H54 (cell line): ENCODE data around the gene GIN1.

Source experiments
- DNase-seq: peaks from one replicate; pipeline ENCODE4 v3.0.0; 2011; ENCODE audit warnings: low spot score, mixed read lengths; ENCODE audit not compliant: insufficient read length
- FAIRE-seq: peaks from 3 replicates; lab custom pipeline; 2011; peaks lifted over from hg19 to GRCh38; lab: Jason Lieb, UNC
- POLR2A ChIP-seq: IDR thresholded peaks from 2 replicates; pipeline ENCODE4 v1.6.1; 2011; ENCODE audit warnings: low read depth, mild to moderate bottlenecking, low read length

Gene GIN1

DNA sequence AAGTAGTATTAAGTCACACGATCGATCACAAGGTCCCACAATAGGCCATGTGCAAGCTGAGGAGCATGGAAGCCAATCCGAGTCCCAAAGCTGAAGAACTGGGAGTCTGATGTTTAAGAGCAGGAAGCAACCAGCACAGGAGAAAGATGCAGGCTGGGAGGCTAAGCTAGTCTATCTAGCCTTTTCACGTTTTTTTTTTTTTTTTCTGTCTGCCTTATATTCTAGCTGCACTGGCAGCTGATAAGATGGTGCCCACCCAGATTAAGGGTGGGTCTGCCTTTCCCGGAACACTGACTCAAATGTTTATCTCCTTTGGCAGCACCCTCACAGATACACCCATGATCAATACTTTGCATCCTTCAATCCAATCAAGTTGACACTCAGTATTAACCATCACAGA is 6.6 kb upstream of the GIN1 start:
- FAIRE-seq = no peak
- no peak for TF ChIP-seq POLR2A
- no peak for DNase-seq

DNA sequence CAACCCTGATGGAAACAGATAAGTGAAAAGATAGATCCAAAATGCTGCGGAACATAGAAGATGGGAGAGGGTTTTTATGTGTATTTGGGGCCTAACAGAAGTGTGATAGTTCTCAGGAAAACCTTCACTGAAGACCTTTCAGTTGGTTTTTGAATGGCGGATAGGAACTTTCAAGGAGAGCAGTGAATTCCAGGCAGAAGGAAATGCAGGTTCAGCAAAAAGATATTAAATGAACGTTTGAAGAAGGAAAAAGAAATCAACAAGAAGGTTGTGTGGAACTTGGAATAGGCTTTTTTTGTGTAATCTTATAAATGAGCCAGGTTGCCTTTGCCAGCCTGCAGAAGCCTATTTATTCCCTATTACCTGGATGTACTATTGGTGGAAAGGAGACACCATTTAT is 2.3 kb upstream of the GIN1 start:
- TF ChIP-seq POLR2A = no peak
- no peak for FAIRE-seq
- DNase-seq = no peak

DNA sequence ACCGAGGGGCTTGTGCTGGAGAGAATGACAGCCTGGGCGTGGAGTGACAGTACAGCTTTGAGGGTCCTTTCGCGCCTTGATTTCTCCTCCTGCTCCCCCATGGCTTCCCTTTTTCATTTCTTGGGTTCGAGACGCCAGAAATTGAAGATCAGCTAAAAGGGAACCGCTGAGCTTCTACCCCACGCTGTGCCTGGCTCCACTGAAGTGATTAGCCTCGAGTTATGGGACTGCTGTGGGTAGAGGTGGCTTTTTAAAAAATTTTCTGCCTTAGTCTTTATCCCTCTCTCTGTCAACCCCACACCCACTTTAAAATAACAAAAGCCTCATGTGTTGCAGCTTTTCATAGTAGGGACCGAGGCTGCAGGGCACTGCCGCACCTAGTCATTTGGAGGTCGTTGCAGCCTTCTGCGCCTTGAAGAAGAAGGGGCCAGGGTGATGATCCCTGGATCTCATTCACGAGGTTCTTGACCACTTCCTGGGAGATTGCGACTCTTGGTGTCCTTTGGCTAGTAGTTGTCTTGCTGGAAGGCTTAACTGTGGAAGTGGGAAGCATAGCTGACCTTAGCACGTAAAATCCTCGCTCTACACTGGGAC is 766 bp upstream of the GIN1 start:
- FAIRE-seq (no peak), DNase-seq (no peak)
- no peak for TF ChIP-seq POLR2A

DNA sequence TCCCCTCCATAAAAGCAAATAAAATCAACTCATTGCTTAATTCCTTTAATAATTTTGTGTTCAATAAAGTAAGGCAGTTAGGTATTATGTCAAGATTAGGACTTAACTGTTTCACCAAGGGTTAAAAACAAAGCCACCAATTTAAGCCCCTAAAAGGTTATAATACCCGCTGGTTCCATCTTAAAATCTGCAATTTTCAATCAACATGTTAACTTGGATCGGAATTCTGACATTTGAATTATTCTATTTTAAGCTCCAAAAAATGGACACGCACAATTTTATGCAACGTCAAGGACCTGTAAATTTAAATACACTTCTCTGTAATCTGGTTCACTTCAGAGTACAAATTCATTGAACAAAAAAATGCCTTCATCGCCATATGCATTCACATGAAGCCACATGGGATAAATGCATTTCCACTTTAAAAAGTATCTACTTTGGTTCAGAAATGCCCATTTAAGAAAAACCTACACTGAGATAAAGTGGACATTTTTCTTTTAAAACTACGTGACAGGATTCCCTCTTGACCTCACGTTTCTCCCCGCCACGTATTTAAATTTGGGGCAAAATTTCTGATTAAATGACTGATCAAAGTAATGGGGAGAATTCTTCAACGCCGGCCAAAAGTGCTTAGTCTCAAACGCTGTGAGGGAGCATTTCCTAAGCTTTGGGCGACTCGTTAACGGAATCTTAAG is 721 bp downstream of the GIN1 start:
- no peak for DNase-seq
- FAIRE-seq = peak; percentile 65
- TF ChIP-seq POLR2A = no peak

DNA sequence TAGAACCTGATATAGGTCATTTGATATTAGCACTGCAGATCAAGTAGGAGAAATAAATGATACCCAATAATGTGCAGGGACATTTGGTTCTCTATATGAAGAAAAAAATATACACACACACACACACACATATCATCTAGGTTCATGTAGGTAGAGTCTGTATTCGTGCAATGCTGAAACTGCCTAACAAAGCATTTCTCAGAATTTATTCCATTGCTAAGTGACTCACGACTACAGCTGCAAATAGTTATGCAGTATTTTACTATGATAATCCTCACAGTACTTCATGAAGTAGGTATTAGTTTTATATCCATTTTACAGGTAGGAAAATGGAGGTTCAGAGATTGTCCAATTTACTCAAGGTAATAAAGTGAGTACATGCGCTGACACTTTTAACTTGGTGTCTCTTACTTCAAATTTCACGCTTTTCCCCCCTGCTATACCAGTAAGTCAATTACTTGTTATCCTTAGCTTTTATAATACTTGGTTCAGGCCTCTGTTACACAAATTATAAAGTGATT is 2.4 kb downstream of the GIN1 start:
- TF ChIP-seq POLR2A = no peak
- DNase-seq (no peak), FAIRE-seq (no peak)

DNA sequence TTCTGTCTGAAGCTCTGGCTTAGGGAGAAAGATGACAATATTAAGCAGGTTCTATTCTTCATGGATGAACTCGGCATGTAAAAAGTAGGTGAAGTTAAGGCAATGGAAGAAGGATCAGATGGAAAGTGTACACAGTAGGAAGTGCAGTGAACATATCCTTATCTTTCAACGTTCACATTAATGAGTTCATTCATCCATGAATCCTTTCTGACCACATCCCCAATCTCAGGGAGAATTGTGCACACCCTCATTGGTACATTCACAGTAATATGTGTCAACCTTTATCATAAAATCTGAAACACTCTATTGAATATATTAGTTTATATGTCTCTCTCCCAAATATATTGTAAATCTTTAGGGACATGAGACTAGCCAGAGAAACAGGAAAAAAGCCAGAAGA is 5.5 kb downstream of the GIN1 start:
- TF ChIP-seq POLR2A = no peak
- DNase-seq = no peak
- FAIRE-seq = peak; percentile 55

DNA sequence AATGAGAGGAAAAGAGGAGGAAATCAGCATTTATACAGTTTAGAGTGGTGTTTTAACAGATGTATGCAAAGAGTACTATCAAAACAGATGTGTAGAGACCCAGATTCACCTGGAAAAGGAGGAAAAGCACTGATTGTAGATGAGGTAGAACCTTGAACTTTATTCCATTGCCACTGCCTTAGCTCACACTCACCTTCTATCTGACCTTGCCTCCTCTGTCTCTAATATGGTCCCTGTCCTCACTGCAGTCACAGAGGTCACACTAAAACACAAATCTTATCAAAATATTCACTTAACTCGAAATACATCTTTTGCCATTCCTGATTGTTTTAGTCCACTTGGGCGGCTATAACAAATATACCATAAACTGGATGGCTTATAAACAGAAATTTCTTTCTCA is 7.0 kb downstream of the GIN1 start:
- FAIRE-seq = no peak
- TF ChIP-seq POLR2A = no peak
- DNase-seq = no peak

DNA sequence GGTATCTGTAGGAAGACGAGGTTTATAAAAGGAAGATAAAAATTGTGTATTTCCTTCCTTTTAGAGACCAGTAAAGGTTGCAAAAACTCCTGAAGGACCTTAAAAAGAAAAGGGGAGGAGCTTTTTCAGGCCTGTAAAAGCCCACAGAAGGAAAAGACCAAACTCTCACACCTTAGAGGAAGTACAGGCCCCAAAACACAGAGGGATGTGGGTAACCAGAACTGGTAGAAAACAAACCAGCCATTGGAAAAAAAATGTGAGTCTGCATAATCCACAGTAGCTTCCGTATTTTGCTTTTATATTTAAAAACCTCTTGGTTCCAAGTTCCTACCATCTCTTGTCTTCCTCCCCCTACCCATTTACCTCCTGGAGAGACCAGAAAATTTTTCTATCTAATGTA is 8.5 kb downstream of the GIN1 start:
- DNase-seq (no peak), FAIRE-seq (no peak)
- TF ChIP-seq POLR2A = no peak

DNA sequence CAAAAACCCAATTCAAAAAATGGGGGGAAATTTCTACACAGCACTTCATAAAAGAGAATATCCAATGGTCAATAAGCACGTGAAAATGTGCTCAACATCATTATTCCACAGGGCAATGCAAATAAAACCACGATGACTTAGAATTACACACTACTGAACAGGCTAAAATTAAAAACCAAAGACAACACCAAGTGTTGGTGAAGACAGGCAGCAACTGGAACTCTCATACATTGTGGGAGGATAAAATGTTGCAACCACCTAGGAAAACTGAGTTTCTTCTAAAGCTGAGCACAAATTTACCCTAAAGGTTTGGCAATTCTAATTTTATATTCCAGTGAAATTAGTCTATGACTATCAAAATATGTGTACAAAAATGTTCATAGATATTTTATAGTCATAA is 9.5 kb downstream of the GIN1 start:
- no peak for FAIRE-seq
- no peak for DNase-seq
- no peak for TF ChIP-seq POLR2A

DNA sequence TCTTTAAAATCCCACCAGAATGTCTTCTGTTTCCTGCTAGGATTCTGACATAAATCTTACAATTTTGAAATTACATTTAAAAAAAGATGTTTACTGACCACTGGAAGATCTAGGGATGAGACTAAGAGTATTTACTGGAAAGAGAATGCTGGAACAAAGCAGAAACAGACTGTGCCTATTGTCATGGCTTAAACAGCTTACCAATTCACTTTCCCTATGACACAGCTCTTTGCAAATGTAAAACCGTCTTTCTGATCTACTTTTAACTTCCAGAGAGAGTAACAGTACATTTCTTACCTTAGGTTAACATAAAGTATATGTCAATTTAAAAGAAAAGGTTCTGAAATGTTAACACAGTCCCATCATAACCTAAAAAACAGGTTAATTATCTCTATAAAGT is 10.7 kb downstream of the GIN1 start:
- FAIRE-seq (peak; percentile 15), DNase-seq (no peak)
- no peak for TF ChIP-seq POLR2A

DNA sequence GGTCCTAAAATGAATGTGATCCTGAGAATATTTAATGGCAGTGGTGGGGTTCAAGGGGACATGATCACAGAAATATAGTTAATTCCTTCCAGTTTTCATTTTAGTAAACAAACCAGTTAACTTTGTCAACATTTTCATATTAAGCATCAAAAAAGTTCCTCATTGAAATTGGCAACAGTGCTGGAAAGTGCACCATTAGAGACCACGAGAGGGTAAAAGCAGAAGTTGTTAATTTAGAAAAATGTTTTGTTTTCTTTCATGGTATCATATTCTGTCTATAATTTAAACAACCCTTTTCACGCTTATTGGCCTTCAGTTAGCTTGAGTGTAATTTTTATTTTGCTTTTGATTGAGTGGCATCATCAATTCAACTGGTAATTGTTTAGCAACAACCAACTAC is 11.9 kb downstream of the GIN1 start:
- no peak for DNase-seq
- no peak for TF ChIP-seq POLR2A
- FAIRE-seq = no peak

DNA sequence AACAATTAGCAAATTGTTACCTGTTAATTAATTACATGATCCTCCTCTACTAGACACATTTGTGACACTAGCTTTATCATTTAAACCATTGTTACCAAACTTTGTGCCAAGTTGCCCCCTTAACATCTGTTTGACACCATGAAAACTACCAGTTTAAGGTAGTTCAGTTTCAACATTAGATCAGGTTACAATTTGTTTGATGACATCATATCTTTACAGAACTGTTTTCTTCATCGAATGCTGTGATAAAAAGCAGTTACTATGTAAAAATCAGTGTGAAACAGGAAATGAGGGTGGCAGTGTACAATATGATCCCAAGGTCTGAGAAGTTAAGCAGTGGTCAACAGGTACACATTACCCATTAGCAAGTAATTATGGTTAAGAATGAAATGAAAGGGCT is 17.7 kb downstream of the GIN1 start:
- FAIRE-seq = no peak
- TF ChIP-seq POLR2A = no peak

DNA sequence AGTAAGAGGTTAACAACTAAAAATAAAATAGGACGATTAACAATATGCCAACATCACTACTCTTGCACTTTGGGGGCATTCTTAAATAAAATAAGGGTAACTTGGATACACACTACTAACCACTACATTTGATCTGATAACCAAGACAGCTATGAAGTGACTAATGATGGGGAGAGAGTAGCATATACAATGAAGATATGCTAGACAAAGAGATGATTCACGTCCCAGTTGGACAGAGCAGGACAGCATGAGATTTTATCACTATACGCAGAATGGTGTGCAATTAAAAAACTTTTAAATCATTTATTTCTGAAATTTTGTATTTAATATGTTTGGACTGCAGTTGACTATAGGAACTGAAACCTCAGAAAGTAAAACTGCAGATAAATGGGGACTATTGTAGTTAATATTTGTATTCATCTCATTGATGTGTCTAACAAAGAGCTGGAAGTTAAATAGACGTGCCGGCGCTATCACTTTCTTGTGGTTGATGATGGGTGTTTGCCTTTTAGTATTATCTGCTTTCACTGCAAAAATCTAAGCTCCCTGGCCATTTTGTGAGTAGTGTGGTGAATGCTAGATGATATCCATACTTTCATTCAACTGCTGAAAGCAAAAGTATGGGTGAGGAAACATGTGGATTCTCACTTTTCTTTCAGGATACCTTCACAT is 18.7 kb downstream of the GIN1 start:
- TF ChIP-seq POLR2A = no peak
- DNase-seq (no peak), FAIRE-seq (no peak)

More for the DNA sequence above, 17.7 kb downstream of the GIN1 start:
- no peak for DNase-seq

DNA sequence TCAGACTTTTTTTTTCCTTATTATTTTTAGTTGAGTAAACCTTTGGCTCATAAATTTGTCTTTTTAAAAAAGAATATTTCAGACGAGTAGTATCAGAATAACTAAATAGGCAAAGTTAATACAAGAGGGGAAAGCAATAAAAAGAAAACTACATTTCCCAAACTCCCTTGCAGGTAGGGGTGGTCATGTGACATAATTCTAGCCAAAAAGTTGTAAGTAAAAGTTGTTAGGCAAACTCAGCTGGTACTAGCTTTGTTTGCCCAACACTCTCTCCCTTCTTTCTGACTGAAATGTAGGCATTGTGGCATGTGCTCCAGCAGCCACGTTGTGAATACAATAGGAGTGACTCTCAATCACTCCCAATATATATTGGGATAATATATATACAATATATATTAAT is 20.9 kb downstream of the GIN1 start:
- TF ChIP-seq POLR2A = no peak
- no peak for FAIRE-seq

More for the DNA sequence above, 20.9 kb downstream of the GIN1 start:
- DNase-seq = no peak
